OCI-LY7 (cell line): ENCODE results near the gene CFB. TPM values are rescaled to one million over a fixed set of nuclear protein-coding genes. Genes with fewer than 3 reads are reported as not detected.

ENCODE experiments used
- BruUV-seq: library from RNA; stranded (reverse); fragments of 400-500 nt; replicated peaks from 2 replicates; lab custom pipeline; 2021; lab: Mats Ljungman, UMichigan
- CTCF ChIA-PET: fragments of 300-600 bp; sonication (Branson Sonifier 250); formaldehyde crosslinking; loops from one replicate; lab custom pipeline; 2022; ENCODE audit warnings: antibody characterized with exemption; ENCODE audit not compliant: unreplicated experiment; lab: Charles Lee
- POLR2A ChIA-PET: fragments of 300-600 bp; sonication (Branson Sonifier 250); formaldehyde crosslinking; loops from one replicate; lab custom pipeline; 2022; ENCODE audit warnings: antibody characterized with exemption; lab: Charles Lee
- DNase-seq: peaks from one replicate; pipeline ENCODE4 v3.0.0-alpha.2; 2015; ENCODE audit warnings: low spot score
- H2AFZ ChIP-seq: fragments of 200-600 bp; sonication (generic), shearing (Covaris generic); 2 replicates; pipeline ENCODE4 v1.6.1; 2014; ENCODE audit warnings: mild to moderate bottlenecking, antibody characterized with exemption, low read length, moderate library complexity
- H3K27ac ChIP-seq: fragments of 200-600 bp; sonication (generic); 2 replicates; pipeline ENCODE4 v1.5.1; 2014; ENCODE audit warnings: mixed run types, low read depth, mild to moderate bottlenecking, moderate library complexity, low read length, inconsistent platforms; ENCODE audit not compliant: poor library complexity, severe bottlenecking
- H3K36me3 ChIP-seq: fragments of 200-600 bp; sonication (generic); 2 replicates; pipeline ENCODE4 v1.6.1; 2014; ENCODE audit warnings: mild to moderate bottlenecking, antibody characterized with exemption, low read length, moderate library complexity, mixed read lengths; ENCODE audit not compliant: insufficient read depth
- H3K4me1 ChIP-seq: fragments of 200-600 bp; sonication (generic); 2 replicates; pipeline ENCODE4 v1.5.1; 2014; ENCODE audit warnings: mild to moderate bottlenecking, low read length; ENCODE audit not compliant: insufficient read depth, poor library complexity, severe bottlenecking
- H3K4me2 ChIP-seq: fragments of 200-600 bp; sonication (generic); 2 replicates; pipeline ENCODE4 v1.6.1; 2014; ENCODE audit warnings: mild to moderate bottlenecking, low read length
- H3K4me3 ChIP-seq: fragments of 200-600 bp; sonication (generic); 2 replicates; pipeline ENCODE4 v1.5.1; 2014; ENCODE audit warnings: mild to moderate bottlenecking, low read depth, low read length; ENCODE audit not compliant: poor library complexity, severe bottlenecking
- H3K79me2 ChIP-seq: fragments of 200-600 bp; sonication (generic); 2 replicates; pipeline ENCODE4 v1.6.1; 2016; ENCODE audit warnings: low read depth, mild to moderate bottlenecking, low read length, moderate library complexity, mixed read lengths; ENCODE audit not compliant: insufficient read depth
- H3K9me2 ChIP-seq: fragments of 200-600 bp; sonication (generic); 2 replicates; pipeline ENCODE4 v1.6.1; 2016; ENCODE audit warnings: mild to moderate bottlenecking, low read length, mixed read lengths; ENCODE audit not compliant: insufficient read depth
- H3K9me3 ChIP-seq: fragments of 200-600 bp; sonication (generic); 2 replicates; pipeline ENCODE4 v1.6.1; 2014; ENCODE audit warnings: mild to moderate bottlenecking, mixed run types, low read length, mixed read lengths
- H4K20me1 ChIP-seq: fragments of 200-600 bp; sonication (generic); 2 replicates; pipeline ENCODE4 v1.6.1; 2014; ENCODE audit warnings: mild to moderate bottlenecking, antibody characterized with exemption, low read length, moderate library complexity, mixed read lengths; ENCODE audit not compliant: insufficient read depth
- EZH2phosphoT487 ChIP-seq: fragments of 200-600 bp; sonication (generic); IDR thresholded peaks from 2 replicates; pipeline ENCODE4 v1.6.1; 2018; ENCODE audit warnings: low read depth, borderline replicate concordance, mild to moderate bottlenecking, mixed run types, antibody characterized with exemption, low read length, moderate library complexity, mixed read lengths
- intact Hi-C: fragments of 100-400 bp; cut with micrococcal nuclease; formaldehyde crosslinking; loops from one replicate; pipeline ENCODE4 v1.10.0; 2022; ENCODE audit not compliant: unreplicated experiment
- total RNA-seq, 2 experiments: library from RNA; depleted of rRNA in 1 of 2; stranded (reverse); fragments of >200 nt in 1 of 2; shearing (Covaris generic) in 1 of 2; gene quantifications; 2 replicates each; pipeline ENCODE4 v1.2.3, GENCODE V29; 2014 to 2022
- TF ChIP-seq, protein P1 (sequence below): fragments of 200-600 bp; sonication (generic); conservative IDR thresholded peaks from 2 replicates; pipeline ENCODE4 v1.5.1; 2014; ENCODE audit warnings: mild to moderate bottlenecking, antibody characterized with exemption, low read length, moderate library complexity, mixed read lengths

Gene CFB
- total RNA-seq, 2 experiments from 2014 or later, result 1.1 to 1.2 TPM

DNA sequence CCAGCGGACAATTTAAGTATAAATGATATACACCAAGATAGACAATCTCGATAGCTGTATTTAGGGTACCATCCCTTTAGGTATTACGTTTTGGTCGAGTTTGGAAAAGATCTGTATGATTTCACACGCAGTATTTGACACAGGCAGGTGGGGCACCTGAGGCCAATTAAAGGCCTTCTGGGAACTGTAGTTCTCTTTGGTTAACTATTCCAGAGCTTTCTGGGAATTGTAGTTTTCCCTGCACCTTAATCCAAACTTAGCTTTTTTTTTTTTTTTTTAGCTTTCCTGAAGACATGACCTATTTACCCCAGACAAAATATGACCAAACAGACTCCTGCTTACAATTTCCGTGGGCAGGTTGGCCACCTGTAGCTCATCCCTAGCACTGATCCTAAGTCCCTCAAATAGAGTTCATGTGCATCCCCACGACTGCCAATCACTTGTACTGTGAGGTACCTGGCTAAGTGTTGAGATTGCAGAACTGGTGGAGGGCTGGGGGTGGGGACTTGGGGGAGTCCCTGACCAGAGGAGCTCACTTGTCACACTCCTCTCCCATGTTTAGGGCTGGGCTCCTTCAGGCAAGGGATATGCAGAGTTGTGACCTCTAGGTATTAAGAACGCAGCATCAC lies 47.4 kb upstream of the CFB start:
- peak overlapping the region; percentile 72 for H3K27ac ChIP-seq
- H3K9me2 ChIP-seq, result no peaks in the 10 kb centered on the region
- peak overlapping the region; percentile 79 for H3K4me3 ChIP-seq
- DNase-seq, result peak; percentile 71
- H3K79me2 ChIP-seq, result peaks cover 12% of the 10 kb centered on the region; the same call in 1 of the 2 replicates
- no peak for TF ChIP-seq EZH2phosphoT487
- TF ChIP-seq, protein P1, sequence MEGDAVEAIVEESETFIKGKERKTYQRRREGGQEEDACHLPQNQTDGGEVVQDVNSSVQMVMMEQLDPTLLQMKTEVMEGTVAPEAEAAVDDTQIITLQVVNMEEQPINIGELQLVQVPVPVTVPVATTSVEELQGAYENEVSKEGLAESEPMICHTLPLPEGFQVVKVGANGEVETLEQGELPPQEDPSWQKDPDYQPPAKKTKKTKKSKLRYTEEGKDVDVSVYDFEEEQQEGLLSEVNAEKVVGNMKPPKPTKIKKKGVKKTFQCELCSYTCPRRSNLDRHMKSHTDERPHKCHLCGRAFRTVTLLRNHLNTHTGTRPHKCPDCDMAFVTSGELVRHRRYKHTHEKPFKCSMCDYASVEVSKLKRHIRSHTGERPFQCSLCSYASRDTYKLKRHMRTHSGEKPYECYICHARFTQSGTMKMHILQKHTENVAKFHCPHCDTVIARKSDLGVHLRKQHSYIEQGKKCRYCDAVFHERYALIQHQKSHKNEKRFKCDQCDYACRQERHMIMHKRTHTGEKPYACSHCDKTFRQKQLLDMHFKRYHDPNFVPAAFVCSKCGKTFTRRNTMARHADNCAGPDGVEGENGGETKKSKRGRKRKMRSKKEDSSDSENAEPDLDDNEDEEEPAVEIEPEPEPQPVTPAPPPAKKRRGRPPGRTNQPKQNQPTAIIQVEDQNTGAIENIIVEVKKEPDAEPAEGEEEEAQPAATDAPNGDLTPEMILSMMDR, result 0 out of 2 replicates have a peak, but pooled peaks have one; percentile 25
- POLR2A ChIA-PET, result interaction anchor here (0.6 to 2.0 kb wide), 5 partner anchors 36 to 235 kb away, joined by 3 to 8 read pairs (median 4); partner anchors contain the start of gene NEU1
- intact Hi-C loops, result loop anchor here (1.0 to 10.0 kb wide), 2 partner anchors 214 to 297 kb away; partner anchors contain the start of gene LY6G5C
- H3K4me2 ChIP-seq, result peak overlapping the region; percentile 88
- no peaks in the 10 kb centered on the region for H3K9me3 ChIP-seq
- CTCF ChIA-PET, result interaction anchor here (0.6 to 1.3 kb wide), 3 partner anchors 9 to 254 kb away, joined by 3 to 6 read pairs (median 4); no protein-coding TSS in a partner anchor
- no TSS peak for BruUV-seq
- peak overlapping the region; percentile 53; the same call in 1 of the 2 replicates for H2AFZ ChIP-seq
- peaks cover 24% of the 10 kb centered on the region for H3K36me3 ChIP-seq
- no peaks in the 10 kb centered on the region for H4K20me1 ChIP-seq
- peaks cover 40% of the 10 kb centered on the region for H3K4me1 ChIP-seq

DNA sequence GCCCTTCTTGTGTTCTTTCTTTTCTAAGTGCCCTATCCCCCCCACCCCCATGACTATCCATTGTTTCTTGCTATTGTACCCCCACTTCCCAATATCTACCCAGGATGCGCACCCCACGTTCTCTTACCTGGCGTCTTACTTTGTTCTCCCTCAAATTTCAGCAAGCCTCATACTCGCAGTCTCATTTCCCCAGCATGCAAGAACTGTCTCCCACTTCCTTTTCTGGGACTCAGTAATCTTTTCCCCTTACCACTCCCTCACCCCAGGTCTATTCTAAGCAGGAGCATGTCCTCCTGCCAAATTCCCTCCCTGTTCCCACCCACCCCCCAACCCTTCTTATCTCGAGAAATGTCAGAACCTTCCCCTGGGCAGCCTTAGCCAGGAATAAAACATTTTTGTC lies 46.7 kb upstream of the CFB start:
- H3K27ac ChIP-seq, result no peak overlapping the region
- peaks cover 12% of the 10 kb centered on the region; the same call in 1 of the 2 replicates for H3K79me2 ChIP-seq
- H4K20me1 ChIP-seq, result no peaks in the 10 kb centered on the region
- BruUV-seq, result no TSS peak
- ChIA-PET CTCF (interaction anchor here (1.3 kb wide), 1 partner anchor 10 kb away, joined by 4 read pairs; no protein-coding TSS in a partner anchor), POLR2A (interaction anchor here (2.0 kb wide), 1 partner anchor 36 kb away, joined by 8 read pairs; the partner anchor contains the start of gene NEU1)
- peaks cover 40% of the 10 kb centered on the region for H3K4me1 ChIP-seq
- intact Hi-C loops, result loop anchor here (10.0 kb wide), 1 partner anchor 214 kb away; the partner anchor contains the start of gene LY6G5C
- peaks cover 20% of the 10 kb centered on the region for H3K36me3 ChIP-seq
- no peaks in the 10 kb centered on the region for H3K9me2 ChIP-seq
- H3K4me3 ChIP-seq, result peak overlapping the region; percentile 79
- TF ChIP-seq, protein P1, result no peak
- TF ChIP-seq EZH2phosphoT487, result no peak
- no peak overlapping the region for H2AFZ ChIP-seq
- no peak for DNase-seq
- no peaks in the 10 kb centered on the region for H3K9me3 ChIP-seq
- H3K4me2 ChIP-seq, result peak overlapping the region; percentile 88
